T-helper 1 cell treated with Interleukin-12 subunit alpha and Interleukin-12 subunit beta and Interleukin-4 antibody, amounts not matched to agents 30 ng/mL and 1 ng/mL, for 36 hours (primary cell): ENCODE measurements around the gene MPL. TPM values are rescaled to one million over a fixed set of nuclear protein-coding genes. Genes with fewer than 3 reads are reported as not detected.

Source experiments
- intact Hi-C: fragments of 100-400 bp; cut with micrococcal nuclease; formaldehyde crosslinking; loops from one replicate; pipeline ENCODE4 v1.15.1; 2024
- total RNA-seq: library from RNA; stranded (reverse); gene quantifications from 2 replicates; pipeline ENCODE4 v1.2.3, GENCODE V29; 2022

The MPL gene
- total RNA-seq, 1 donor from 2014 or later, result not detected

DNA sequence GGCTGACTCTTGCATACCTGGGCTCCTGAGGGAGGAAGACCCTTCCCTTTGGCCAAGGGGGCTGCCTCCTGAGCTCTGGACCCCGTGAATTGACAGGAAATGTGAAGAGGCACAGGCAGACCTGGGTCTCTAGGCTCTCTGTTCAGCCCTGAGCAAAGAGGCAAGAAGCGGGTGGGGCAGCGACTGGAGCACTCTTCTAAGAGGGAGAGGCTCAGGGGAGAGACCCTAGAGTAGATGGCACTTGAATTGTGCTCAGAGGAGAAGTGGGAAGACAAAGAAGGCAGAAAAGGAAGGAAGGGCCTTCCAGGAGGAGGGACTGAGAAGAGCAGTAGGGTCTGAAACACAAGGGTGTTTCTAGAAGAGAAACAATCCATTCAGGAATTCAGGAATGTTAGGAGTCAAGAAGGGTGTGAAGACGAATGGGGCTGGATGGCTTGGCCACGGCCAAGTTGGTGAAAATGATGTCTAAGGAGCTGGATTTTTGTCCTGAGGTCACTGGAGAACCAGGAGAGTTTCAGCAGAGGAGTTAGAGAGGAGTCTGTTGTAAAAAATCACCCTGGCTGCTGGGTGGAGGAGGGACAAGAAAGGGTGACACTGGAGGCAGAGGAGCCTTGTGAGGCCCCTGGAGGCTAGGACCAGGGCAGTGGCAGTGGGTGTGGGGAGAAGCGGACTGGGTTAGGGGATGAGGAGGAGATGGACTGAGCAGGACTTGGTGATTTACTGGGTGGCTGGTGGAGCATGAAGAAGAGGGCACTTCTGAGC lies 31.5 kb upstream of the MPL start:
- intact Hi-C loops, result no loop called here

DNA sequence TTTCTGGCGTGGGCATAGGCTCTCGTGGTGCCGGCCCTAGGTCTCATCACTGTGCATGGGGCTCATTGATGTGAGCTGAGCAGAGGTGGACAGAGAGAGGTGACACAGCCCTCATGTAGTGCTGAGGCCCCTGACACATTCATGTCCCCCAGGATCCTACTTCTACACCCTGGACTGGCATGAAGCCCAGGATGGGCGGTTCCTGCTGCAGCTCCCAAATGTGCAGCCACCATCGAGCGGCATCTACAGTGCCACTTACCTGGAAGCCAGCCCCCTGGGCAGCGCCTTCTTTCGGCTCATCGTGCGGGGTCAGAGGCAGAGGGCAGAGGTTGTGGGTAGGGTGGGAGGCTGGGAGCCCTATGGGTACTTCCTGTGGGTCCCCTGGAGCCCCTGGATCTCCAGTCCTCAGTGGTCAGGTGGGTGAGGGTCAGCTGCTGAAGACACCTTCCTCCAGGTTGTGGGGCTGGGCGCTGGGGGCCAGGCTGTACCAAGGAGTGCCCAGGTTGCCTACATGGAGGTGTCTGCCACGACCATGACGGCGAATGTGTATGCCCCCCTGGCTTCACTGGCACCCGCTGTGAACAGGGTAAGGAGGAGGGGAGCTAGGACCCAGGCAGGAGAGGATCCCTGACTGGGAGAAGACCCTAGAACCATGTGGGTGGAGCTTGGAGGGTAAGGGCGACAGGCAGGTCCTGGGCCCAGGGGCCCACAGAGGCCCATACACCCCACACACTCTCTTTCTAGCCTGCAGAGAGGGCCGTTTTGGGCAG lies 30.7 kb upstream of the MPL start:
- intact Hi-C loops, result no loop called here

- intact Hi-C loops, result no loop called here
Observed at GRCh38 chr1:43307458-43308158, 30.0 kb upstream of the MPL start.

DNA sequence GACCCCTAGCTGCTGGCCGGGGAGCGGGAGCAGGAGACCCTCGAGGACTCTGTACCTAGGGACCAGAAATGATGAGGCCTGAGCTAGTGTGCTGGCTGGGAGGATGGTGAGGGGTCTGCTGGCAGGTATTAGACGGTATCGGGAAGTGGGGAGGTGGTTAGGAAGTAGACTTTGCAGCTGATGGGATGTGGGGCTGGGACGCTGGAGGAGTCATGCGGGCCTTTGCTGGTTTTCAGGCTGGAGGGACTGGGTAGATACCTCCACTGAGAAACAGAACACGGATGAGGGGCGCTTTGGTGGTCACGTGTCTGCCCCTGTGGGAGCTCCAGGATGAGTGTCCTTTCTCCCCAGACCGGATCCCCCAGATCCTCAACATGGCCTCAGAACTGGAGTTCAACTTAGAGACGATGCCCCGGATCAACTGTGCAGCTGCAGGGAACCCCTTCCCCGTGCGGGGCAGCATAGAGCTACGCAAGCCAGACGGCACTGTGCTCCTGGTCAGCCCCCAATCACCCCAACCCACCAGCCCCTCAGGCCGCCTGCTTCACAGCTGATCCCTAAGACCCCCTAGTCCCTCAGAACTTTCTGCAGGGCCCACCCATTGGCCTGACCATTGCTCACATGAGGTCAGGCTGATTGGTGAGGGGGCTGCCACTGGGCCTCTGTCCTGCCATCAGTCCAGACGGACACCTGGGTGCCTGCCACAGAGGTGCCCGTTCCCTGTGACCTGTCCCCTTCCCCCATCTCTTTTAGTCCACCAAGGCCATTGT lies 28.8 kb upstream of the MPL start:
- intact Hi-C loops, result no loop called here

DNA sequence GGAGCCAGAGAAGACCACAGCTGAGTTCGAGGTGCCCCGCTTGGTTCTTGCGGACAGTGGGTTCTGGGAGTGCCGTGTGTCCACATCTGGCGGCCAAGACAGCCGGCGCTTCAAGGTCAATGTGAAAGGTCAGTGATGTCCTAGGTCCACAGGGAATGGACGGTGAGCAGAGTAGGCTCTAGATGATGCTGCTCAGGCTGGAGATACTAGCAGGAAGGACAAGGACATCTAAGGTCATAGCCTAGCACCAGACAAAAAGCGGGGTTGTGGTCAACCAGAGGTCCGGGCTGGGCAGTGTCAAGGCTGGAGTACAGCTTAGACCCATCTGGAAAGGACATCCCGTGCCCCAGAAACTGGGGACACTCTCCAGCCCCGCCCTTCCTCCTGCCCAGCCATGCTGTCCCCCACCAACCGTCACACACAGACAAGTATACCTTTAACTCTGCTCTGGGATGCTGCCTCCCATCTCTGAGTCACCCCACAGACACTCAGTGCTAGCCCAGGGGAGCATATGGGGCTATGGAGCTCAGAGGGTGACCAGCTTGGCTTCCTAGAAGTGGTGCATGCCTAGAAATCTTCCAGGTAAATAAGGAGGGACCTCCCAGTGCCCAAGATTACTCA lies 28.1 kb upstream of the MPL start:
- intact Hi-C loops, result no loop called here

GRCh38 chr1:43311521-43311920 lies 26.1 kb upstream of the MPL start:
- intact Hi-C loops, result no loop called here

GRCh38 chr1:43312212-43312623 lies 25.4 kb upstream of the MPL start:
- intact Hi-C loops, result no loop called here

- intact Hi-C loops, result no loop called here
Observed at GRCh38 chr1:43312663-43313515, 24.7 kb upstream of the MPL start.

- intact Hi-C loops, result no loop called here
Observed at GRCh38 chr1:43313771-43314170, 23.8 kb upstream of the MPL start.

DNA sequence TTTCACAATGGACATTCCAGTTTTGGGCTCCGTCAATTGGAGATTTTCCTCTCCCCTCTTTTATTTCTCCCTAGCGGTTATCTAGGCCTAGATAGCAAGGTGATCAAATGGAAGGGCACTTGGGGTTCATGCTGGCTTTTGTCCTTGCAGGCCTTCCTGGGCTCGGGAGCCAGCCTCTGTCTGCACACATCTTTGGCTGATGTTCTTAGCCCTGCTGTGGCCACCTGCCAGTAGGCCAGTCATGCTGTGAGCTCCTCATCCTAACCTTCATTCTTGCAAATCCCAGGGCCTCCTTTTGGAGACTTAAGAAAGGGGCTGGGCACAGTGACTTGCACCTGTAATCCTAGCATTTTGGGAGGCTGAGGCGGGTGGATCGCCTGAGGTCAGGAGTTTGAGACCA lies 23.4 kb upstream of the MPL start:
- intact Hi-C loops, result no loop called here

DNA sequence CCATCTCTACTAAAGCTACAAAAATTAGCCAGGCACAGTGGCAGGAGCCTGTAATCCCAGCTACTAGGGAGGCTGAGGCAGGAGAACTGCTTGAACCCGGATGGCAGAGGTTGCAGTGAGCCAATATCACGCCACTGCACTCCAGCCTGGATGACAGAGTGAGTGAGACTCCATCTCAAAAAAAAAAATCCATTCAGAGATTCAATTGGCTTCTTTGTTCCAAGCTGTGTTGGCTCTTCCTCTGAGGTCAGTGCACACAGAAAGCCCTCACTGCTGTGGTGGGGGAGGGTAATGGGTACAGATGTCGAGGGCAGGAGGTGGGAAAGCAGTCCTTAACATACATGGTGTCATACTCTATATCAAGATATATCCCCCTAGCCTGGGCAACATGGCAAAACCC lies 22.1 kb upstream of the MPL start:
- intact Hi-C loops, result no loop called here

GRCh38 chr1:43315963-43316737 lies 21.5 kb upstream of the MPL start:
- intact Hi-C loops, result no loop called here

DNA sequence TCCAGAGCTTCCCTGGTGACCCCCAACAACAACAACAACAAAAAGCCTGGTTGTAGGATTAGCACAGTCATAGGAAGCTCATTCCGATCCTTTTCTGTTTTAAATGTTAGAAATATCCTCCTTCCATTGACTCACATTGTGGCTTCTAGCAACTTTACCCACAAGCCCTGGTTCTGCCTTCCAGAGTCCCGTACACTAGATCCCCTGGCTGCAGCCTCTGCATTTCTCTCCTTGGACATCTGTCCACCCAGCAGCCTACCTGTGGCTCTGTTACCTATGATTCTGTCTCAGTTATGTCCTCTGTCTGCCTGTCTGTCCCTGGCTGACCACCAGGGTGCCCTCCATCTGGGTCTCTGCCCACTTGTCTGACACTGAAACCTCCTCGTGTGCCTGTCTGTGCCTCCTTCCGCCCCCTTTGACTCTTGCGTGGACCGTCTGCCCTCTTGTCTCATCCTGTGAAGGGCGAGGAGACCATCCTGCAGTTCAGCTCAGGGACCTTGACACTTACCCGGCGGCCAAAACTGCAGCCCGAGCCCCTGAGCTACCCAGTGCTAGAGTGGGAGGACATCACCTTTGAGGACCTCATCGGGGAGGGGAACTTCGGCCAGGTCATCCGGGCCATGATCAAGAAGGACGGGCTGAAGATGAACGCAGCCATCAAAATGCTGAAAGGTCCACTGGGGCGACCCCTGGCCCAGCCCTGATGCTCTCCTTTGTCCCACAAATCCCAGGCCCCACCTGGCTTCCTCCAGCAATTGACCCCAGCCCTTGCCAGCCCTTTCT lies 20.7 kb upstream of the MPL start:
- intact Hi-C loops, result no loop called here

GRCh38 chr1:43317817-43318471 lies 19.7 kb upstream of the MPL start:
- intact Hi-C loops, result no loop called here

GRCh38 chr1:43318831-43319230 lies 18.8 kb upstream of the MPL start:
- intact Hi-C loops, result no loop called here

GRCh38 chr1:43319288-43319687 lies 18.3 kb upstream of the MPL start:
- intact Hi-C loops, result no loop called here

DNA sequence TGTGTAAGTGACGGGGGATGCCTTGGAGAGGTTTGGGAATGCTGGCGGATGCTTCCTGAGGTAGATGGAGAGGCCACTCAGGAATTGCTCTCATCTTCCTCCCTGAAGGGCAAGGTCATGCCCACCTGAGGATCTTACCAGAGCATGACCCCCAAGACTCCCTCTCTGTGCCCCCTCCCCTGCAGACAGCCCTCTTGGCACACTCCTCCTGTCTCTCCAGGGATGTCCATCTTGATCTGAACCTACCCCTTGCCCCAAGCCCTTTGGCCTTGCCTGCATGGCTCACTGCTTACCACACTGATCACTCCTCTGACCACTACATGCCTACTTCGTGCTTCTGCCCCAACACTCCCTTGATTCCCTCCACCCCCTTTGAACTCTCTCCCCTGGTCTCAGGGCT lies 17.9 kb upstream of the MPL start:
- intact Hi-C loops, result no loop called here

GRCh38 chr1:43321331-43321891 lies 16.2 kb upstream of the MPL start:
- intact Hi-C loops, result no loop called here
